Measurements from ENCODE around the gene MCC.

GRCh38 chr5:113002423-113002822 is 485.8 kb downstream of the MCC start:
- TF ChIP-seq POLR2AphosphoS5 (IDR thresholded peaks at IDR 0.05; ENCODE audit: insufficient read depth in 1 of 2, low read depth in 1 of 2) (no peak), CTCF (IDR thresholded peaks at IDR 0.05) (no peak), POLR2A (IDR thresholded peaks at IDR 0.05) (no peak)
